Fibroblast of the conjunctiva (primary cell): ENCODE measurements around the gene PRDM2.

Experiments
- DNase-seq: peaks from one replicate; pipeline ENCODE4 v3.0.0-alpha.2; 2010; ENCODE audit warnings: low read depth

Gene PRDM2

GRCh38 chr1:13814131-13814530, 114.1 kb downstream of the PRDM2 start:
- no peak for DNase-seq

- no peak for DNase-seq
These were observed 116.2 kb downstream of the PRDM2 start for GRCh38 chr1:13816016-13816760.

GRCh38 chr1:13817906-13818305, 117.9 kb downstream of the PRDM2 start:
- DNase-seq: no peak

GRCh38 chr1:13818926-13819325, 118.9 kb downstream of the PRDM2 start:
- DNase-seq: no peak

- no peak for DNase-seq
These were observed 119.7 kb downstream of the PRDM2 start for GRCh38 chr1:13819642-13820041.

GRCh38 chr1:13820055-13820454, 120.1 kb downstream of the PRDM2 start:
- no peak for DNase-seq

- DNase-seq: no peak
These were observed 120.5 kb downstream of the PRDM2 start for GRCh38 chr1:13820456-13820855.

GRCh38 chr1:13823126-13823880, 123.3 kb downstream of the PRDM2 start:
- DNase-seq: no peak

GRCh38 chr1:13823936-13824335, 123.9 kb downstream of the PRDM2 start:
- DNase-seq: no peak

GRCh38 chr1:13824626-13825025, 124.6 kb downstream of the PRDM2 start:
- no peak for DNase-seq

- no peak for DNase-seq
These were observed 125.0 kb downstream of the PRDM2 start for GRCh38 chr1:13825033-13825432.

- no peak for DNase-seq
These were observed 126.0 kb downstream of the PRDM2 start for GRCh38 chr1:13826009-13826408.

- no peak for DNase-seq
These were observed 126.6 kb downstream of the PRDM2 start for GRCh38 chr1:13826591-13826990.

- DNase-seq: no peak
These were observed 128.6 kb downstream of the PRDM2 start for GRCh38 chr1:13828454-13829151.

- no peak for DNase-seq
These were observed 129.3 kb downstream of the PRDM2 start for GRCh38 chr1:13829152-13829769.

GRCh38 chr1:13830170-13830569, 130.2 kb downstream of the PRDM2 start:
- no peak for DNase-seq

GRCh38 chr1:13830616-13831280, 130.8 kb downstream of the PRDM2 start:
- DNase-seq: no peak

- no peak for DNase-seq
These were observed 132.1 kb downstream of the PRDM2 start for GRCh38 chr1:13832100-13832499.

- no peak for DNase-seq
These were observed 132.5 kb downstream of the PRDM2 start for GRCh38 chr1:13832536-13832935.

GRCh38 chr1:13836136-13836535, 136.1 kb downstream of the PRDM2 start:
- no peak for DNase-seq

- DNase-seq: no peak
These were observed 136.6 kb downstream of the PRDM2 start for GRCh38 chr1:13836631-13837030.

GRCh38 chr1:13838236-13838635, 138.2 kb downstream of the PRDM2 start:
- no peak for DNase-seq
